K562 treated with DMSO at 1 percent for 48 hours (cell line): ENCODE measurements around the gene ANGPTL5. TPM values are rescaled to one million over a fixed set of nuclear protein-coding genes. Genes with fewer than 3 reads are reported as not detected.

Experiments used
- total RNA-seq: library from RNA; unstranded; fragments of 300-600 nt; gene quantifications from 2 replicates; pipeline ENCODE4 v1.2.3, GENCODE V29; 2022; ENCODE audit warnings: low replicate concordance; ENCODE audit errors: extremely low read depth

The ANGPTL5 gene
- not detected in 2 replicates for total RNA-seq

GRCh38 chr11:101916422-101916821, at the start of gene ANGPTL5:
Gene ANGPTL5 (minus strand): TSS chr11:101916522. CDS start chr11:101907909, 8,613 bp downstream.

GRCh38 chr11:101914738-101915426, 1.4 kb downstream of the ANGPTL5 start, which contains the start of gene CEP126:
Gene CEP126 (plus strand): TSS chr11:101915010. CDS start chr11:101915285, 275 bp downstream.

Other genes starting within 250 kb of the ANGPTL5 start
- not detected in 2 replicates for gene CEP126, start 1.5 kb downstream of the ANGPTL5 start, total RNA-seq
- gene CFAP300, start 130.9 kb upstream of the ANGPTL5 start, total RNA-seq, result not detected in 2 replicates
- not detected in 2 replicates for gene YAP1, start 193.9 kb upstream of the ANGPTL5 start, total RNA-seq